Neural progenitor cell (in vitro differentiated cells): Measurements from ENCODE around the gene RAB20. TPM values are rescaled to one million over a fixed set of nuclear protein-coding genes. Genes with fewer than 3 reads are reported as not detected.

Source experiments
- DNase-seq: peaks from one replicate; pipeline ENCODE4 v3.0.0-alpha.2; 2016; ENCODE audit warnings: low spot score
- H2AFZ ChIP-seq: fragments of 200-600 bp; sonication (generic); replicated peaks from 2 replicates; pipeline ENCODE4 v1.6.1; 2016; ENCODE audit warnings: antibody characterized with exemption
- H3F3A ChIP-seq: fragments of 200-600 bp; sonication (generic); 2 replicates; pipeline ENCODE4 v1.6.1; 2016; ENCODE audit warnings: antibody characterized with exemption, low read depth
- H3K27ac ChIP-seq: fragments of 200-600 bp; sonication (generic); 2 replicates; pipeline ENCODE4 v1.5.1; 2016; ENCODE audit warnings: mild to moderate bottlenecking
- H3K27me3 ChIP-seq: fragments of 200-600 bp; sonication (generic); 2 replicates; pipeline ENCODE4 v1.6.1; 2016; ENCODE audit warnings: mild to moderate bottlenecking, moderate library complexity
- H3K36me3 ChIP-seq: fragments of 200-600 bp; sonication (generic); 2 replicates; pipeline ENCODE4 v1.5.1; 2016
- H3K4me1 ChIP-seq: fragments of 200-600 bp; sonication (generic); 2 replicates; pipeline ENCODE4 v1.6.1; 2016; ENCODE audit warnings: mixed run types
- H3K4me2 ChIP-seq: fragments of 200-600 bp; sonication (generic); 2 replicates; pipeline ENCODE4 v1.6.1; 2016
- H3K4me3 ChIP-seq: fragments of 200-600 bp; sonication (generic); 2 replicates; pipeline ENCODE4 v1.5.1; 2016
- H3K79me2 ChIP-seq: fragments of 200-600 bp; sonication (generic); 2 replicates; pipeline ENCODE4 v1.6.1; 2016; ENCODE audit warnings: low read depth
- H3K9ac ChIP-seq: fragments of 200-600 bp; sonication (generic); 2 replicates; pipeline ENCODE4 v1.6.1; 2016
- H3K9me3 ChIP-seq: fragments of 200-600 bp; sonication (generic); 2 replicates; pipeline ENCODE4 v1.5.1; 2016; ENCODE audit warnings: low read depth
- H4K20me1 ChIP-seq: fragments of 200-600 bp; sonication (generic); 2 replicates; pipeline ENCODE4 v1.6.1; 2016; ENCODE audit warnings: low read depth
- H3K27ac Mint-ChIP-seq: 3 replicates; pipeline ENCODE4 v1.8.0; 2021; ENCODE audit warnings: mixed read lengths
- H3K27me3 Mint-ChIP-seq: 2 replicates; pipeline ENCODE4 v1.8.0; 2022; ENCODE audit warnings: low read depth, mild to moderate bottlenecking, inconsistent platforms, moderate library complexity, mixed read lengths; ENCODE audit not compliant: insufficient read depth
- H3K36me3 Mint-ChIP-seq: 3 replicates; pipeline ENCODE4 v1.8.0; 2021; ENCODE audit warnings: mixed read lengths
- H3K4me1 Mint-ChIP-seq: 3 replicates; pipeline ENCODE4 v1.8.0; 2021; ENCODE audit warnings: mixed read lengths
- H3K4me3 Mint-ChIP-seq: 3 replicates; pipeline ENCODE4 v1.8.0; 2021; ENCODE audit warnings: mild to moderate bottlenecking, moderate library complexity, mixed read lengths
- H3K9me3 Mint-ChIP-seq: 3 replicates; pipeline ENCODE4 v1.8.0; 2020; ENCODE audit warnings: mixed read lengths
- CTCF ChIP-seq: fragments of 200-600 bp; sonication (generic); IDR thresholded peaks from 2 replicates; pipeline ENCODE4 v1.5.1; 2017; ENCODE audit warnings: antibody characterized with exemption, mild to moderate bottlenecking
- EZH2 ChIP-seq: fragments of 200-600 bp; sonication (generic); IDR thresholded peaks from 2 replicates; pipeline ENCODE4 v1.6.1; 2017; ENCODE audit warnings: antibody characterized with exemption, mild to moderate bottlenecking, moderate library complexity
- EZH2phosphoT487 ChIP-seq: fragments of 200-600 bp; sonication (generic); IDR thresholded peaks from 2 replicates; pipeline ENCODE4 v1.6.1; 2017; ENCODE audit warnings: antibody characterized with exemption
- total RNA-seq: library from RNA; depleted of rRNA; stranded (reverse); fragments of >200 nt; gene quantifications from 2 replicates; pipeline ENCODE4 v1.2.3, GENCODE V29; 2015; ENCODE audit warnings: low replicate concordance

RAB20 gene
- total RNA-seq, 1 donor from 2014 or later: 0.58 TPM

DNA sequence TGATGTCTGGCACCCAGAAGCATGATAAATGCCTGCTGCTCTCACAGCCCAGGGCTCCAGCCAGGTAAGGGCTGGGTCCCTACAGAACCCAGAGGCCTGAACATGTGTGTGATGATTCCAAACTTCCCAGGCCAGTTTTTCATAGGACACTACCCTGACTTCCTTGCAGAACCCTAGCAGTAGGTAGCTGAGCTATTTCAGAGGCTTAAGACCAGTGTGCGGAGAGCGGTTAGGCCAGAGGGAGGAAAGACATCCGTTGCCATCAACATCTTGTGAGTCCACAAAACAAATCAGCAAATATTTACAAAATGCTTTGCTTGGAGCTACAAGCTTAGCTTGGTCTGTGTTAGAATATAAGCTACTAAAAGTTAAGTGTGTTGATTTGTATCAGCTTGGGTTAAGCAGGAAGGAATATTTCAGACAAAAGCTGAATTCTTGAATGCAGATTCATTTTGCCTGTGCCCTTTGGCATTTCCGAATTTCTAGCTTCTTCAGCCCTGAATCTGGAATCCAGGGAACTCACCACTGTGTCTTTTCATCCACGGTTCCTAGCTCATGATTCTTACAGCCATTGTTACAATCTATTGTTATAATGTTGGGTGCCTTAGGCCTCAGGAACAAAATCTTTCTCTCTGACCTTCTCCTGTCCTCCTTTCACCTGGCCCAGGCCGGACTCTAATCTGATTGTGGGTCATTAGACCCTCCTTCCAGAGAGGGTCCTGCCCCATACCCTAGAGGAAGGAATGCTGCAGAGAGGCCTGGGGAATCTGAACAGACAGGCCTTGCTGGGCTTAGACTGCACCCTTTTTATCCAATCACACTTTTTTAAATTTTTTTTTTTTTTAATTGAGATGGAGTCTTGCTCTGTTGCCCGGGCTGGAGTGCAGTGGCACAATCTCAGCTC, 12.4 kb downstream of the RAB20 start:
- H3K9me3 ChIP-seq: peaks cover 4% of the 10 kb centered on the region
- Mint-ChIP-seq H3K36me3 (peaks cover 2% of the 10 kb centered on the region), H3K9me3 (peaks cover 9% of the 10 kb centered on the region), H3K4me1 (peaks cover 3% of the 10 kb centered on the region), H3K27ac (no peak overlapping the region), H3K4me3 (no peak overlapping the region), H3K27me3 (peaks cover 6% of the 10 kb centered on the region)
- H3K9ac ChIP-seq: no peak overlapping the region
- H3K4me1 ChIP-seq: peaks cover 2% of the 10 kb centered on the region
- no peak for TF ChIP-seq CTCF
- no peak for TF ChIP-seq EZH2
- TF ChIP-seq EZH2phosphoT487: no peak
- H3K4me3 ChIP-seq: no peak overlapping the region
- no peaks in the 10 kb centered on the region for H3F3A ChIP-seq
- H4K20me1 ChIP-seq: no peaks in the 10 kb centered on the region
- no peak overlapping the region for H2AFZ ChIP-seq
- no peak overlapping the region for H3K27ac ChIP-seq
- DNase-seq: no peak
- no peaks in the 10 kb centered on the region for H3K27me3 ChIP-seq
- no peak overlapping the region for H3K4me2 ChIP-seq
- no peaks in the 10 kb centered on the region for H3K79me2 ChIP-seq
- H3K36me3 ChIP-seq: no peaks in the 10 kb centered on the region

GRCh38 chr13:110546926-110547325, 14.6 kb downstream of the RAB20 start:
- DNase-seq: no peak
- Mint-ChIP-seq H3K9me3 (peaks cover 13% of the 10 kb centered on the region), H3K27me3 (peaks cover 3% of the 10 kb centered on the region), H3K4me3 (no peak overlapping the region), H3K27ac (no peak overlapping the region), H3K4me1 (peaks cover 3% of the 10 kb centered on the region), H3K36me3 (peaks cover 2% of the 10 kb centered on the region)
- Histone ChIP-seq H3K27me3 (no peaks in the 10 kb centered on the region), H3K36me3 (no peaks in the 10 kb centered on the region), H3K9me3 (peaks cover 8% of the 10 kb centered on the region), H3K9ac (no peak overlapping the region), H3K27ac (no peak overlapping the region), H3F3A (no peaks in the 10 kb centered on the region), H3K4me2 (no peak overlapping the region), H4K20me1 (no peaks in the 10 kb centered on the region), H3K79me2 (no peaks in the 10 kb centered on the region), H3K4me3 (no peak overlapping the region), H2AFZ (no peak overlapping the region), H3K4me1 (no peaks in the 10 kb centered on the region)
- TF ChIP-seq CTCF: no peak
- no peak for TF ChIP-seq EZH2phosphoT487
- no peak for TF ChIP-seq EZH2

DNA sequence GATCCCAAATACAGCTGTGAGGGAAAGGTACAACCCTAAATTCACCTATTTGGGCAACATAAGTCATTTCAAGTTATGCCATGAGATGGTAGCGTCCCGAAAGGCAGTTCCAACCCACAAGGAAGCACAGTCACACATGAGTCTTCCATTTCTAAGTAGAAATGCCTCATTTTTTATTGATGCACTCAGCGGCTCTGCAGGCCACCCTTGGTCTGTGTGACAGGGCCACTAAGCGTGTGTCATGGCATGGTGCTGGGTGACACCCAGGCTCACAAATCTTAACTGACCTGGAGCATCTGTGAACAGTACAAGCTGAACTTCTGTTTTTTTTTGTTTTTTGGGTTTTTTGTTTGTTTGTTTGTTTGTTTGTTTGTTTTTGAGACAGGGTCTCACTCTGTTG, 15.1 kb downstream of the RAB20 start:
- H3K27me3 Mint-ChIP-seq: peaks cover 3% of the 10 kb centered on the region
- Histone ChIP-seq H3K27ac (no peak overlapping the region), H2AFZ (no peak overlapping the region)

More for the DNA sequence above, 15.1 kb downstream of the RAB20 start:
- no peak overlapping the region for H3K9ac ChIP-seq
- no peaks in the 10 kb centered on the region for H4K20me1 ChIP-seq
- peaks cover 5% of the 10 kb centered on the region for H3K4me1 ChIP-seq
- Mint-ChIP-seq H3K9me3 (peaks cover 13% of the 10 kb centered on the region), H3K4me3 (no peak overlapping the region), H3K36me3 (peaks cover 2% of the 10 kb centered on the region), H3K4me1 (peaks cover 6% of the 10 kb centered on the region), H3K27ac (no peak overlapping the region)
- no peaks in the 10 kb centered on the region for H3K79me2 ChIP-seq
- no peak overlapping the region for H3K4me3 ChIP-seq
- no peaks in the 10 kb centered on the region for H3K36me3 ChIP-seq
- H3F3A ChIP-seq: peaks cover 3% of the 10 kb centered on the region
- no peak for DNase-seq
- H3K9me3 ChIP-seq: peaks cover 8% of the 10 kb centered on the region
- no peaks in the 10 kb centered on the region for H3K27me3 ChIP-seq
- TF ChIP-seq CTCF (no peak), EZH2phosphoT487 (no peak), EZH2 (no peak)
- H3K4me2 ChIP-seq: no peak overlapping the region
